HepG2 (cell line): Measurements from ENCODE around the gene ANKS4B. TPM values are rescaled to one million over a fixed set of nuclear protein-coding genes. Genes with fewer than 3 reads are reported as not detected.

Experiments
- BCL3 ChIP-seq: sonication (generic); formaldehyde crosslinking; IDR thresholded peaks from 2 replicates; pipeline ENCODE4 v1.5.1; 2020; ENCODE audit warnings: mild to moderate bottlenecking, missing genetic modification reagents, moderate library complexity
- GATAD1 ChIP-seq: IDR thresholded peaks from 2 replicates; pipeline ENCODE4 v1.6.1; 2016; ENCODE audit warnings: missing genetic modification reagents, missing compliant biosample characterization
- HMGXB3 ChIP-seq: sonication (generic); formaldehyde crosslinking; IDR thresholded peaks from 2 replicates; pipeline ENCODE4 v1.4.0; 2020; ENCODE audit warnings: missing genetic modification reagents, borderline replicate concordance
- KAT7 ChIP-seq: IDR thresholded peaks from 2 replicates; pipeline ENCODE4 v1.6.1; 2018; ENCODE audit warnings: borderline replicate concordance, missing compliant biosample characterization
- KDM4B ChIP-seq: sonication (generic); formaldehyde crosslinking; IDR thresholded peaks from 2 replicates; pipeline ENCODE4 v1.4.0; 2020; ENCODE audit warnings: missing genetic modification reagents
- KLF11 ChIP-seq: IDR thresholded peaks from 2 replicates; pipeline ENCODE4 v1.6.1; 2016; ENCODE audit warnings: missing compliant biosample characterization
- LBX2 ChIP-seq: sonication (generic); formaldehyde crosslinking; IDR thresholded peaks from 2 replicates; pipeline ENCODE4 v1.5.0; 2020; ENCODE audit warnings: missing genetic modification reagents, mild to moderate bottlenecking, borderline replicate concordance
- PPARG ChIP-seq: conservative IDR thresholded peaks from 2 replicates; pipeline ENCODE4 v1.6.1; 2016; ENCODE audit warnings: missing biosample characterization, missing genetic modification reagents
- PRPF4 ChIP-seq: fragments of 200-400 bp; formaldehyde crosslinking; IDR thresholded peaks from 2 replicates; pipeline ENCODE4 v1.6.1; 2016; ENCODE audit warnings: low read length, low read depth; ENCODE audit not compliant: poor library complexity, severe bottlenecking
- ZFY ChIP-seq: sonication (generic); formaldehyde crosslinking; IDR thresholded peaks from 2 replicates; pipeline ENCODE4 v1.4.0; 2020; ENCODE audit warnings: missing genetic modification reagents
- ZNF326 ChIP-seq: sonication (generic); formaldehyde crosslinking; IDR thresholded peaks from 2 replicates; pipeline ENCODE4 v1.4.0; 2020; ENCODE audit warnings: missing genetic modification reagents, borderline replicate concordance
- ZNF337 ChIP-seq: sonication (generic); formaldehyde crosslinking; IDR thresholded peaks from 2 replicates; pipeline ENCODE4 v1.5.1; 2020; ENCODE audit warnings: missing genetic modification reagents, low read depth, mild to moderate bottlenecking, borderline replicate concordance
- ZNF44 ChIP-seq: sonication (generic); formaldehyde crosslinking; IDR thresholded peaks from 2 replicates; pipeline ENCODE4 v1.5.1; 2020; ENCODE audit warnings: mild to moderate bottlenecking, missing genetic modification reagents
- ZNF451 ChIP-seq: sonication (generic); formaldehyde crosslinking; IDR thresholded peaks from 2 replicates; pipeline ENCODE4 v1.5.0; 2020; ENCODE audit warnings: mild to moderate bottlenecking, missing genetic modification reagents
- polyA plus RNA-seq, 8 experiments: library from polyadenylated mRNA; depleted of rRNA in 3 of 8; stranded (reverse) in 7 of 8; unstranded in 1 of 8; fragments of >200 nt; fragmentation: Illumina TruSeq in 4 of 8; extraction: Trizol in 4 of 8; gene quantifications; 2 replicates each; pipeline versions ENCODE4 v1.2.1 to v1.2.3, GENCODE V29; 2011 to 2016; ENCODE audit warnings: low read depth in 4 of 8, missing spikeins in 1 of 8, mixed read lengths in 1 of 8; ENCODE audit not compliant: insufficient read depth in 1 of 8
- total RNA-seq, 5 experiments: library from RNA; depleted of rRNA; stranded (reverse); fragments of >200 nt; fragmentation: Illumina TruSeq; extraction: Trizol; gene quantifications; 2 replicates each; pipeline ENCODE4 v1.2.3, GENCODE V29; 2016; ENCODE audit warnings: low read depth in 1 of 5
- TF ChIP-seq, protein P1 (sequence below): sonication (generic); formaldehyde crosslinking; IDR thresholded peaks from 2 replicates; pipeline ENCODE4 v1.8.0; 2022; ENCODE audit warnings: mild to moderate bottlenecking, missing genetic modification reagents, moderate library complexity
- TF ChIP-seq, protein P2 (sequence below): IDR thresholded peaks from 2 replicates; pipeline ENCODE4 v1.6.1; 2016; ENCODE audit warnings: missing compliant biosample characterization, missing genetic modification reagents, borderline replicate concordance

The ANKS4B gene
- total and polyA plus RNA-seq, 2 of the 13 experiments (the other 11 are each of a cell fraction or from before 2014, with no cell fraction given) = 6.5 to 30.0 TPM

DNA sequence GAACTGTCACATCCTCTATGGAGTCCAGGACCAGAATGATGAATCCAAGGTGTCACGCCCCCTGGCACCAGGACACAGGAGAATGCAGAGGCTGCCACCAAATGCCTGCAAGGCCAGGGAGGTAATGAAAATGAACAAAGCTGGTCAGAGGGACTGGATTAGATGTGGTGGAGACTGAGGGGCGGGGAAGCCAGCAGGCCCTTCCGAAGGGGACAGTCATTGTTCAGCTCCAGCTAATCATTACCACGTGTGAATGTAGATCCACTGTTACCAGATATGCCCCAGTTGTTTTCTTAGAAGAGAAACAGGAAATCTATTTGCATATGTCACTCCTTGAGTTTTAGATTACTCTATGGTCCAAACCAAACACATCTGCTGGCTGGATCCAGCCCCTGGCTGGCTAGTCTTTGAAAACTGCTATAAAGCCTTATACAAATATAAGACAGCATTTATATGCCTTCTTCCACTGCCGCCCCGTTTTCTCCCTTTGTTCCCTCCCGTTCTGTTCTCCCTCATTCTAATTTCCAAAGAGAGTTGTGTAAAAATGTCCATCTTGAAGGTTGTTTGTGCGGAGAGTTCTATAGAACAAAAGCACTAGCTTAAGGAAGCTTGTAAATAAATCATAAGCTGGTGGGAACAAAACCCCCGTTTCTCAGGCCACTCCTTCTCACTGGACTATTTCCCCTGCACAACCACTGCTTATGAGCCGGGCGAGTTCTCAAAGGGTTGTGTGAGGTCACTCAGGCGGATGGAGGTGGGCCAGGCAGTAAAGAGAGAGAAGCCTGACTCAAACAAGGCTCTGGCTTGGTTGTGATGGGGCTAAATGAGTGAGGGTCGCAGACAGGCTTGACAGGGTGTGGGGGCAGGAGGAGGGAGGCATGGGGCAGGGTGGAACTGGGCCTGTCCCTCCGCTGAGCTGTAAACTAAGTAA is 30.4 kb downstream of the ANKS4B start (continued):
- TF ChIP-seq KDM4B (CRISPR knock-in tag) = 0 out of 2 replicates have a peak, but pooled peaks have one; percentile 25
- TF ChIP-seq, protein P1, sequence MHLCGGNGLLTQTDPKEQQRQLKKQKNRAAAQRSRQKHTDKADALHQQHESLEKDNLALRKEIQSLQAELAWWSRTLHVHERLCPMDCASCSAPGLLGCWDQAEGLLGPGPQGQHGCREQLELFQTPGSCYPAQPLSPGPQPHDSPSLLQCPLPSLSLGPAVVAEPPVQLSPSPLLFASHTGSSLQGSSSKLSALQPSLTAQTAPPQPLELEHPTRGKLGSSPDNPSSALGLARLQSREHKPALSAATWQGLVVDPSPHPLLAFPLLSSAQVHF (CRISPR knock-in tag) = no peak
- TF ChIP-seq ZNF326 (CRISPR knock-in tag) = no peak
- TF ChIP-seq LBX2 (CRISPR knock-in tag) = 0 out of 2 replicates have a peak, but pooled peaks have one; percentile 15
- TF ChIP-seq PRPF4 = no peak
- TF ChIP-seq GATAD1 = no peak
- no peak; the same call in 1 of the 2 replicates for TF ChIP-seq ZNF44
- TF ChIP-seq, protein P2, sequence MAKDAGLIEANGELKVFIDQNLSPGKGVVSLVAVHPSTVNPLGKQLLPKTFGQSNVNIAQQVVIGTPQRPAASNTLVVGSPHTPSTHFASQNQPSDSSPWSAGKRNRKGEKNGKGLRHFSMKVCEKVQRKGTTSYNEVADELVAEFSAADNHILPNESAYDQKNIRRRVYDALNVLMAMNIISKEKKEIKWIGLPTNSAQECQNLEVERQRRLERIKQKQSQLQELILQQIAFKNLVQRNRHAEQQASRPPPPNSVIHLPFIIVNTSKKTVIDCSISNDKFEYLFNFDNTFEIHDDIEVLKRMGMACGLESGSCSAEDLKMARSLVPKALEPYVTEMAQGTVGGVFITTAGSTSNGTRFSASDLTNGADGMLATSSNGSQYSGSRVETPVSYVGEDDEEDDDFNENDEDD = no peak
- TF ChIP-seq PPARG (CRISPR knock-in tag) = peak; percentile 48; the same call in 1 of the 2 replicates
- TF ChIP-seq KAT7 (CRISPR knock-in tag) = peak; percentile 67; the same call in 1 of the 2 replicates
- TF ChIP-seq BCL3 (CRISPR knock-in tag) = no peak
- TF ChIP-seq HMGXB3 (CRISPR knock-in tag) = 0 out of 2 replicates have a peak, but pooled peaks have one; percentile 11
- TF ChIP-seq ZNF451 = no peak
- TF ChIP-seq KLF11 (CRISPR knock-in tag) = 0 out of 2 replicates have a peak, but pooled peaks have one; percentile 10
- 0 out of 2 replicates have a peak, but pooled peaks have one; percentile 23 for TF ChIP-seq ZFY (CRISPR knock-in tag)
- TF ChIP-seq ZNF337 (CRISPR knock-in tag) = peak; percentile 9; the same call in 1 of the 2 replicates
